HG03066 (cell line): ENCODE results near the gene CEP170B.
"Not testable (repeated sequence)": the region's sequence is repeated elsewhere in the genome, so short reads cannot be mapped to it uniquely, and the experiment has no call there.

Source experiments
- ATAC-seq: cut with Tn5 transposase; IDR thresholded peaks from one replicate; pipeline ENCODE4 v1.9.1; 2021; ENCODE audit warnings: low read depth; ENCODE audit not compliant: unreplicated experiment

The CEP170B gene

GRCh38 chr14:104843442-104844305 lies 21.4 kb upstream of the CEP170B start:
- no peak for ATAC-seq

GRCh38 chr14:104844306-104845032 lies 20.6 kb upstream of the CEP170B start:
- no peak for ATAC-seq

GRCh38 chr14:104845033-104845666 lies 19.9 kb upstream of the CEP170B start:
- ATAC-seq, result no peak

- ATAC-seq, result no peak
Measured at GRCh38 chr14:104845834-104846441, 19.1 kb upstream of the CEP170B start.

- ATAC-seq, result no peak
Measured at GRCh38 chr14:104852280-104852663, 12.8 kb upstream of the CEP170B start.

GRCh38 chr14:104855532-104856090 lies 9.5 kb upstream of the CEP170B start:
- no peak for ATAC-seq

GRCh38 chr14:104856157-104856868 lies 8.8 kb upstream of the CEP170B start:
- no peak for ATAC-seq

GRCh38 chr14:104856869-104857860 lies 7.9 kb upstream of the CEP170B start:
- ATAC-seq, result no peak

GRCh38 chr14:104857931-104858330 lies 7.1 kb upstream of the CEP170B start:
- not testable (repeated sequence) for ATAC-seq

GRCh38 chr14:104858811-104859426 lies 6.1 kb upstream of the CEP170B start:
- no peak for ATAC-seq

GRCh38 chr14:104859900-104860299 lies 5.2 kb upstream of the CEP170B start:
- ATAC-seq, result no peak

GRCh38 chr14:104860414-104860813 lies 4.7 kb upstream of the CEP170B start:
- ATAC-seq, result no peak

- ATAC-seq, result no peak
Measured at GRCh38 chr14:104863131-104863862, 1.8 kb upstream of the CEP170B start.

- no peak for ATAC-seq
Measured at GRCh38 chr14:104863923-104864266, 1.2 kb upstream of the CEP170B start.

- ATAC-seq, result no peak
Measured at GRCh38 chr14:104864267-104865080, 594 bp upstream of the CEP170B start.

- ATAC-seq, result no peak
Measured at GRCh38 chr14:104865631-104866441, 768 bp downstream of the CEP170B start.
